Measurements from ENCODE around the gene PICK1. TPM values are rescaled to one million over a fixed set of nuclear protein-coding genes. Genes with fewer than 3 reads are reported as not detected.

The PICK1 gene
- total and polyA plus RNA-seq, 2 of the 8 experiments (the other 6 are each of a cell fraction or from before 2014, with no cell fraction given) = 20.4 to 22.9 TPM

GRCh38 chr22:38046070-38046748, 11.0 kb upstream of the PICK1 start:
- no peak overlapping the region for H3K9ac ChIP-seq (replicated peaks in 1 of 4; ENCODE audit: extremely low read depth in 1 of 4, low read depth in 3 of 4, low read length in 3 of 4)
- H4K20me1 ChIP-seq (replicated peaks in 1 of 2; ENCODE audit: control insufficient read depth in 1 of 2, insufficient read depth in 2 of 2, low read length in 2 of 2) = no peaks in the 10 kb centered on the region
- H3K23me2 ChIP-seq (ENCODE audit: low read depth, low read length) = no peaks in the 10 kb centered on the region
- H4K5ac ChIP-seq (ENCODE audit: insufficient read length, low read depth, low read length) = no peak overlapping the region
- no peak overlapping the region for H2BK5ac ChIP-seq (ENCODE audit: low read depth, low read length)
- no peaks in the 10 kb centered on the region for H3K9me3 ChIP-seq (ENCODE audit: insufficient read depth in 2 of 2, low read depth in 1 of 2, low read length in 1 of 2)
- no peak overlapping the region for H4K91ac ChIP-seq (replicated peaks; ENCODE audit: insufficient read length, low read length)
- 90% methylated on average over 14 of the region's 14 CpGs; no CpG with 5 or more reads in 1 of the 2 experiments for WGBS, 2 experiments (ENCODE audit: extremely low coverage in 1 of 2, insufficient coverage in 1 of 2, insufficient read length in 1 of 2, insufficient replicate concordance in 2 of 2, low coverage in 1 of 2, low lambda C conversion rate in 2 of 2, missing lambda C conversion rate in 1 of 2)
- H2BK15ac ChIP-seq (ENCODE audit: low read length) = no peak overlapping the region
- H2BK20ac ChIP-seq (ENCODE audit: low read length) = no peak overlapping the region
- H3K4me1 ChIP-seq (replicated peaks in 1 of 4; ENCODE audit: control insufficient read depth in 3 of 4, insufficient read depth in 4 of 4, low read length in 3 of 4) = no peaks in the 10 kb centered on the region; a peak in 1 of 7 replicates
- no peaks in the 10 kb centered on the region for H3K79me2 ChIP-seq (ENCODE audit: control insufficient read depth in 1 of 2, insufficient read depth in 2 of 2, low read length in 2 of 2)
- H3K14ac ChIP-seq (ENCODE audit: insufficient read length) = no peak overlapping the region
- no peak overlapping the region for H3K4me2 ChIP-seq (ENCODE audit: insufficient read depth in 1 of 2, low read depth in 2 of 2, low read length in 2 of 2)
- TF ChIP-seq CHD1 (IDR thresholded peaks at IDR 0.05; ENCODE audit: low read depth, low read length) (no peak), RFX5 (IDR thresholded peaks at IDR 0.05; ENCODE audit: borderline replicate concordance, low read depth, low read length) (no peak), CHD2 (IDR thresholded peaks at IDR 0.05; ENCODE audit: low read length) (no peak), EP300 (IDR thresholded peaks at IDR 0.05; ENCODE audit: borderline replicate concordance in 1 of 2, low read depth in 2 of 2, low read length in 2 of 2) (no peak), SUZ12 (IDR thresholded peaks at IDR 0.05; ENCODE audit: low read length) (no peak), BCL11A (IDR thresholded peaks at IDR 0.05; ENCODE audit: low read depth in 2 of 2, low read length in 2 of 2) (no peak)
- no peak overlapping the region for H3K4me3 ChIP-seq (ENCODE audit: extremely low read depth in 1 of 4, insufficient read depth in 2 of 4, low read depth in 3 of 4, low read length in 4 of 4)
- H3K23ac ChIP-seq (ENCODE audit: insufficient read length) = no peak overlapping the region
- no peak overlapping the region for H3K4ac ChIP-seq (replicated peaks; ENCODE audit: insufficient read length, low read depth, low read length)
- H2BK120ac ChIP-seq (replicated peaks; ENCODE audit: low read depth, low read length) = no peak overlapping the region
- CTCF ChIA-PET (ENCODE audit: partially characterized antibody) = interaction anchor here (1.1 to 1.9 kb wide), 3 partner anchors 22 to 54 kb away, joined by 3 to 6 read pairs (median 3); no protein-coding TSS in a partner anchor
- no peak for DNase-seq (ENCODE audit: low read depth in 1 of 2, low spot score in 2 of 2)
- H3K27me3 ChIP-seq (replicated peaks in 1 of 4; ENCODE audit: control insufficient read depth in 3 of 4, extremely low read depth in 1 of 4, insufficient read depth in 3 of 4, low read length in 3 of 4) = no peaks in the 10 kb centered on the region
- H4K8ac ChIP-seq (ENCODE audit: extremely low read depth, insufficient read depth, low read length) = peak overlapping the region; percentile 73
- H2BK12ac ChIP-seq (ENCODE audit: low read depth, low read length) = peak overlapping the region; percentile 39; the same call in 1 of the 2 replicates
- H3K56ac ChIP-seq (replicated peaks; ENCODE audit: insufficient read length, low read depth, low read length) = no peak overlapping the region
- H3K36me3 ChIP-seq (ENCODE audit: control insufficient read depth in 2 of 4, insufficient read depth in 4 of 4, low read length in 3 of 4) = no peaks in the 10 kb centered on the region
- no peak overlapping the region for H3K18ac ChIP-seq (ENCODE audit: extremely low read depth, low read length)
- no peaks in the 10 kb centered on the region for H3K79me1 ChIP-seq (ENCODE audit: low read depth, low read length)
- no peak overlapping the region for H2AK5ac ChIP-seq (ENCODE audit: low read depth, low read length)
- POLR2A ChIA-PET (ENCODE audit: partially characterized antibody) = interaction anchor here (1.1 to 1.9 kb wide), 3 partner anchors 9 to 12 kb away, joined by 4 to 6 read pairs (median 4); partner anchors contain the start of gene PICK1
- no peak overlapping the region for H2AFZ ChIP-seq (ENCODE audit: low read length)
- no peak for FAIRE-seq
- H3K27ac ChIP-seq (ENCODE audit: low read depth, low read length) = no peak overlapping the region
